Ascending aorta (tissue), 2 donors: ENCODE results near the gene ZFTA. TPM values are rescaled to one million over a fixed set of nuclear protein-coding genes. Genes with fewer than 3 reads are reported as not detected.

ENCODE experiments used
- DNase-seq, 2 donors: peaks; one replicate each; pipeline ENCODE4 v3.0.0-alpha.2; 2019; ENCODE audit warnings: low spot score in 2 of 2
- H3K27ac ChIP-seq, 2 donors: fragments of 200-600 bp; sonication (generic); one replicate each; pipeline ENCODE4 v1.5.1; 2016 to 2017; ENCODE audit warnings: mild to moderate bottlenecking in 1 of 2
- H3K27me3 ChIP-seq: fragments of 200-600 bp; sonication (generic); one replicate; pipeline ENCODE4 v1.5.1; 2017
- H3K36me3 ChIP-seq, 2 donors: fragments of 200-600 bp; sonication (generic); one replicate each; pipeline ENCODE4 v1.5.1; 2016
- H3K4me1 ChIP-seq, 2 donors: fragments of 200-600 bp; sonication (generic); one replicate each; pipeline ENCODE4 v1.5.1; 2016 to 2017; ENCODE audit warnings: mild to moderate bottlenecking in 1 of 2
- H3K4me3 ChIP-seq, 2 donors: fragments of 200-600 bp; sonication (generic); one replicate each; pipeline ENCODE4 v1.5.1; 2016 to 2017; ENCODE audit warnings: mild to moderate bottlenecking in 1 of 2
- H3K9me3 ChIP-seq, 2 donors: fragments of 200-600 bp; sonication (generic); one replicate each; pipeline ENCODE4 v1.5.1; 2016
- intact Hi-C: fragments of 100-400 bp; cut with DNase I; formaldehyde crosslinking; loops from one replicate; pipeline ENCODE4 v1.15.1; 2023
- total RNA-seq: library from RNA; depleted of rRNA; stranded (reverse); fragments of >200 nt; gene quantifications from one replicate; pipeline ENCODE4 v1.1.0, GENCODE V29; 2016
- TF ChIP-seq, protein P1 (sequence below), 3 experiments: fragments of 200-600 bp in 2 of 3; fragments of 450-650 bp in 1 of 3; sonication (generic) in 2 of 3; IDR thresholded peaks; one replicate each; pipeline ENCODE4 v1.5.1; 2016 to 2019; ENCODE audit warnings: antibody characterized with exemption in 3 of 3, mild to moderate bottlenecking in 1 of 3, moderate library complexity in 1 of 3

The ZFTA gene
- total RNA-seq, 1 donor from 2014 or later, result 34.7 TPM

GRCh38 chr11:63767565-63768236, 874 bp downstream of the ZFTA start:
- Histone ChIP-seq H3K36me3 (no peaks in the 10 kb centered on the region), H3K4me1 (peaks cover 6 to 8% of the 10 kb centered on the region in 2 donors), H3K4me3 (peak overlapping the region; percentile 96 to 98), H3K9me3 (no peaks in the 10 kb centered on the region), H3K27ac (peak overlapping the region; percentile 73 to 89), H3K27me3 (no peaks in the 10 kb centered on the region)
- intact Hi-C loops, result loop anchor here (2.0 to 5.0 kb wide), 4 partner anchors 69 to 380 kb away; partner anchors contain the start of gene NAA40
- peak in 1 of 2 donors; percentile 87 for DNase-seq
- TF ChIP-seq, protein P1, sequence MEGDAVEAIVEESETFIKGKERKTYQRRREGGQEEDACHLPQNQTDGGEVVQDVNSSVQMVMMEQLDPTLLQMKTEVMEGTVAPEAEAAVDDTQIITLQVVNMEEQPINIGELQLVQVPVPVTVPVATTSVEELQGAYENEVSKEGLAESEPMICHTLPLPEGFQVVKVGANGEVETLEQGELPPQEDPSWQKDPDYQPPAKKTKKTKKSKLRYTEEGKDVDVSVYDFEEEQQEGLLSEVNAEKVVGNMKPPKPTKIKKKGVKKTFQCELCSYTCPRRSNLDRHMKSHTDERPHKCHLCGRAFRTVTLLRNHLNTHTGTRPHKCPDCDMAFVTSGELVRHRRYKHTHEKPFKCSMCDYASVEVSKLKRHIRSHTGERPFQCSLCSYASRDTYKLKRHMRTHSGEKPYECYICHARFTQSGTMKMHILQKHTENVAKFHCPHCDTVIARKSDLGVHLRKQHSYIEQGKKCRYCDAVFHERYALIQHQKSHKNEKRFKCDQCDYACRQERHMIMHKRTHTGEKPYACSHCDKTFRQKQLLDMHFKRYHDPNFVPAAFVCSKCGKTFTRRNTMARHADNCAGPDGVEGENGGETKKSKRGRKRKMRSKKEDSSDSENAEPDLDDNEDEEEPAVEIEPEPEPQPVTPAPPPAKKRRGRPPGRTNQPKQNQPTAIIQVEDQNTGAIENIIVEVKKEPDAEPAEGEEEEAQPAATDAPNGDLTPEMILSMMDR (IDR thresholded peaks at IDR 0.05), result peak in 1 of 3 experiments; percentile 3

- DNase-seq, result no peak
- peak overlapping the region; percentile 73 to 89 for H3K27ac ChIP-seq
- H3K4me1 ChIP-seq, result peaks cover 6 to 13% of the 10 kb centered on the region in 2 donors
- H3K36me3 ChIP-seq, result no peaks in the 10 kb centered on the region
- TF ChIP-seq, protein P1 (IDR thresholded peaks at IDR 0.05), result no peak
- H3K9me3 ChIP-seq, result no peaks in the 10 kb centered on the region
- intact Hi-C loops, result loop anchor here (5.0 kb wide), 1 partner anchor 380 kb away; no protein-coding TSS in a partner anchor
- peak overlapping the region; percentile 96 to 98 for H3K4me3 ChIP-seq
- no peaks in the 10 kb centered on the region for H3K27me3 ChIP-seq
These were observed 1.4 kb downstream of the ZFTA start for GRCh38 chr11:63767267-63767564.

- no peaks in the 10 kb centered on the region for H3K27me3 ChIP-seq
- H3K4me1 ChIP-seq, result peaks cover 6 to 14% of the 10 kb centered on the region in 2 donors
- DNase-seq, result no peak
- H3K27ac ChIP-seq, result peak overlapping the region; percentile 73 to 89
- no peaks in the 10 kb centered on the region for H3K36me3 ChIP-seq
- no peaks in the 10 kb centered on the region for H3K9me3 ChIP-seq
- intact Hi-C loops, result loop anchor here (5.0 kb wide), 1 partner anchor 381 kb away; no protein-coding TSS in a partner anchor
- peak overlapping the region; percentile 96 to 98 for H3K4me3 ChIP-seq
- TF ChIP-seq, protein P1 (IDR thresholded peaks at IDR 0.05), result no peak
These were observed 1.9 kb downstream of the ZFTA start for GRCh38 chr11:63766531-63767235.

GRCh38 chr11:63765688-63766241, 2.8 kb downstream of the ZFTA start:
- intact Hi-C loops, result loop anchor here (5.0 kb wide), 1 partner anchor 382 kb away; no protein-coding TSS in a partner anchor
- Histone ChIP-seq H3K9me3 (no peaks in the 10 kb centered on the region), H3K4me3 (no peak overlapping the region), H3K27me3 (no peaks in the 10 kb centered on the region), H3K36me3 (no peaks in the 10 kb centered on the region), H3K4me1 (peaks cover 6 to 14% of the 10 kb centered on the region in 2 donors), H3K27ac (peak overlapping the region; percentile 73 to 89)
- no peak for DNase-seq
- TF ChIP-seq, protein P1 (IDR thresholded peaks at IDR 0.05), result no peak

DNA sequence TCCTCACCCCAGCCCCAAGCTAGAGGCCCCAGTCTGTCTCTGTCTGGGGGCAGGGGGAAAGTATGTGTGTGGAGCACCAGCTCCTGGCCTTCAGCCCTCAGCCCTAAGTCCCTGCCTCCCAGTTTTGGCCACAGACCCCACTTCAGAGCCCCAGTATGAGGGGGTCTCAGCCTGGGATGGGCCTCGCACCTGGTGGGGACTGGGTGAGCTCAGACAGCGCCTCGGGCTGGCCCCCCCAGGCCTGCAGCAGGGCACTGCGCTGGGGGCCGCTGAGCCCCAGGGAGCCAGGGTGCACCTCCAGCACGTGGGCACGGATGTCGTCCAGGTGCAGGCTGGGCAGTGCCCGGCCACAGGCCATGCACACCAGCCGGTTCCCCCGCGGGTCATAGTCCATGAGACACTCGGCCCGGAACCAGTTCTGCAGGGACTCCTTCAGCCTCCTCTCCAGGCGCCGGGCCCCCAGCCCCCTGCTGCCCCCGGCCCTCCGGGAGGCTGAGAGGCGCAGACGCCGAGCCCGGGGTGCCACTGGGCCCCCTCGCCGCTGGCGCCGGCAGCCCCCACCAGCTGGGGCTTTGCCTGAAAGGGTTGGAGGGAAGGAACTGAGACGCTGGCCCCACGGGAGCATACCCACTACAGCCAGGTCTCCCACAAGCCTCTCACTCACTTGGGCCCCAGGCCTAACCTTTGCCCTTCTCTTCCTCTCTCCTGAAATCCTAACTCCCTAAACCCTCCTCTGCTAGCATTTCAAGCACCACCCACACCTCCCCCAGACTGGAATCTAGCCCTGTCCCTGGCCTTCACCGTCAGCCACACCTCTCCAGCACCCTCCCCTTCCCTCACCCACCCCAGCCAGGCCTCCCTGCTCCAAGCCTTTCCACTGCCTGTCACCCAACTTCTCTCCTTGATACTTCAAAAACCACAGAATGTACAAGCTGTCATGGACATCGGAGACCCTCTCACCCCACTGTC, 3.6 kb downstream of the ZFTA start:
- no peak overlapping the region for H3K4me3 ChIP-seq

More for the DNA sequence above, 3.6 kb downstream of the ZFTA start:
- intact Hi-C loops, result loop anchor here (5.0 kb wide), 1 partner anchor 382 kb away; no protein-coding TSS in a partner anchor
- Histone ChIP-seq H3K9me3 (no peaks in the 10 kb centered on the region), H3K4me1 (peaks cover 6 to 14% of the 10 kb centered on the region in 2 donors), H3K27me3 (no peaks in the 10 kb centered on the region), H3K27ac (no peak overlapping the region), H3K36me3 (peaks cover 0 to 2% of the 10 kb centered on the region in 2 donors)
- no peak for DNase-seq
- TF ChIP-seq, protein P1 (IDR thresholded peaks at IDR 0.05), result no peak
